ENCODE measurements around the gene PSME3. TPM values are rescaled to one million over a fixed set of nuclear protein-coding genes. Genes with fewer than 3 reads are reported as not detected.

The PSME3 gene
- total RNA-seq, 2 donors from 2014 or later, result 68.5 to 71.1 TPM

- Histone ChIP-seq H3K27ac (peak overlapping the region; percentile 81), H3K4me1 (replicated peaks) (no peaks in the 10 kb centered on the region), H3K27me3 (replicated peaks; ENCODE audit: insufficient read depth) (no peaks in the 10 kb centered on the region), H3K4me3 (peak overlapping the region; percentile 90 to 94), H3K9me3 (no peaks in the 10 kb centered on the region), H3K36me3 (peaks cover 5 to 14% of the 10 kb centered on the region in 2 donors)
- TF ChIP-seq POLR2A (IDR thresholded peaks at IDR 0.05), result no peak
- TF ChIP-seq POLR2AphosphoS5 (IDR thresholded peaks at IDR 0.05), result no peak
- no peak for TF ChIP-seq CTCF (IDR thresholded peaks at IDR 0.05)
- no peak for DNase-seq (ENCODE audit: low spot score)
- WGBS, result 7% methylated on average over 18 of the region's 18 CpGs
- intact Hi-C loops (cut with DNase I), result loop anchor here (10.0 kb wide), 1 partner anchor 501 kb away; no protein-coding TSS in a partner anchor
Measured at GRCh38 chr17:42833767-42834422, 698 bp downstream of the PSME3 start.

DNA sequence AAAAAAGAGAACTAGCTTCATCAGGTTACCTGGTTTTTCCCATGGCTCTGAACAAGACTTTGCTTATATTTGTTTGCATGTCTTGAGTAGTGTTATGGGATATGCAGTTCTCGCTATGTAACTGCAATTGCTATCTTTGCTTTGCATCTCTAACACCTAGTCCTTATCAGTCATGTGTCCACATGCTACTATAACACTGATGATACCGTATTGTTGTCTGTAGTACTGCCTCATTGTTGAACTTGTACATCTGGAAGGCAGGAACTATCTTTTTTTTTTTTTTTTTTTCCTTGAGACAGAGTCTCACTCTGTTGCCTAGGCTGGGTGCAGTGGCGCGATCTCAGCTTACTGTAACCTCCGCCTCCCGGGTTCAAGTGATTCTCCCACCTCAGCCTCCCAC, 2.5 kb downstream of the PSME3 start:
- no peak for DNase-seq (ENCODE audit: low spot score)
- H3K4me3 ChIP-seq, result no peak overlapping the region
- no peaks in the 10 kb centered on the region for H3K4me1 ChIP-seq (replicated peaks)
- H3K36me3 ChIP-seq, result peaks cover 5 to 23% of the 10 kb centered on the region in 2 donors
- H3K9me3 ChIP-seq, result no peaks in the 10 kb centered on the region
- 96% methylated on average over 6 of the region's 6 CpGs for WGBS
- no peaks in the 10 kb centered on the region for H3K27me3 ChIP-seq (replicated peaks; ENCODE audit: insufficient read depth)
- intact Hi-C loops (cut with DNase I), result loop anchor here (10.0 kb wide), 1 partner anchor 499 kb away; no protein-coding TSS in a partner anchor
- no peak for TF ChIP-seq CTCF (IDR thresholded peaks at IDR 0.05)
- TF ChIP-seq POLR2A (IDR thresholded peaks at IDR 0.05), result no peak
- no peak for TF ChIP-seq POLR2AphosphoS5 (IDR thresholded peaks at IDR 0.05)
- no peak overlapping the region for H3K27ac ChIP-seq

DNA sequence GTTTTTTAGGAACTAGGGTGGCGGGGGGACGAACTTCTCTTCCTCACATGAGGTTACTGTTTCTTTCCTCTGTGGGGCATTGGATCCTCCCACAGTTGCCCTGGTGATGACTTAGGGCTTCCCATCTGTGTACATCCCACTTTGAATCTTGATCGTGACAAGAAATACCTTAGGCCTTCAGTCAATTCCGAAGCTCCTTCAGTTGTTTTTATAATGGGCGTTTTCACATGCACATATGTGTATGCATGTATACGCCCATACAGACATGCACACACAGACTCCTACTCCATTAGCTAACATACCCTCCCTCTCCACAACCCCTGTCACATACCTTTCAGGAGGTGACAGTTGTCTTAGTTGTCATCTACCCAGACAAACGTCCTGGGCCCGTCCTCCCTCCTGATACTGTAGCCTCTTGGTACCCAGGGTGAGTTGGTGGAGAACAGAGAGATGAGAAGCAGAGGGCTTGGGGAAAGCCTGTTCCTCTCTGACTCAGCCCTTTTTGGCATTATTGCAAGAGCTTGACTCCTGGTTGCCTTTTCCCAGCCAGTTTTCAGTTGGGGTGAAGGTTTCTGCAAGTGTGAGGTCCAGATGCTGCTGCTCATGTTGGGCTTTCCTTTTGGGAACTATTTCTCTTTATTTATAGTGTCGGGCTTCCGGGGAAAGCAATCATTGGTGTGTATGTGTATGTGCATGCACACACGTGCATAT, 8.9 kb downstream of the PSME3 start:
- 80% methylated on average over 11 of the region's 11 CpGs for WGBS
- Histone ChIP-seq H3K4me1 (replicated peaks) (no peaks in the 10 kb centered on the region), H3K36me3 (peaks cover 1 to 23% of the 10 kb centered on the region in 2 donors), H3K27me3 (replicated peaks; ENCODE audit: insufficient read depth) (no peaks in the 10 kb centered on the region), H3K27ac (no peak overlapping the region), H3K9me3 (no peaks in the 10 kb centered on the region), H3K4me3 (no peak overlapping the region)
- no peak for TF ChIP-seq POLR2AphosphoS5 (IDR thresholded peaks at IDR 0.05)
- no peak for TF ChIP-seq CTCF (IDR thresholded peaks at IDR 0.05)
- TF ChIP-seq POLR2A (IDR thresholded peaks at IDR 0.05), result no peak
- intact Hi-C loops (cut with DNase I), result loop anchor here (2.0 kb wide), 1 partner anchor 95 kb away; no protein-coding TSS in a partner anchor
- no peak for DNase-seq (ENCODE audit: low spot score)

- DNase-seq (ENCODE audit: low spot score), result peak; percentile 33
- intact Hi-C loops (cut with DNase I), result loop anchor here (2.0 kb wide), 1 partner anchor 93 kb away; no protein-coding TSS in a partner anchor
- H3K9me3 ChIP-seq, result no peaks in the 10 kb centered on the region
- no peaks in the 10 kb centered on the region for H3K4me1 ChIP-seq (replicated peaks)
- WGBS, result 27% methylated on average over 6 of the region's 6 CpGs
- no peak overlapping the region for H3K4me3 ChIP-seq
- no peaks in the 10 kb centered on the region for H3K27me3 ChIP-seq (replicated peaks; ENCODE audit: insufficient read depth)
- no peak overlapping the region for H3K27ac ChIP-seq
- H3K36me3 ChIP-seq, result peaks cover 0 to 14% of the 10 kb centered on the region in 2 donors
- TF ChIP-seq POLR2AphosphoS5 (IDR thresholded peaks at IDR 0.05), result peak; percentile 57
- no peak for TF ChIP-seq POLR2A (IDR thresholded peaks at IDR 0.05)
- TF ChIP-seq CTCF (IDR thresholded peaks at IDR 0.05), result peak; percentile 62 to 96 (median 86)
Measured at GRCh38 chr17:42843358-42843934, 10.2 kb downstream of the PSME3 start.
